Measurements from ENCODE around the gene ZGLP1.
"Not testable (repeated sequence)": the region's sequence is repeated elsewhere in the genome, so short reads cannot be mapped to it uniquely, and the experiment has no call there.

Gene ZGLP1

GRCh38 chr19:10293637-10294367 is 15.8 kb downstream of the ZGLP1 start:
- DNase-seq (ENCODE audit: low read depth), result no peak

- no peak for DNase-seq (ENCODE audit: low read depth)
Measured at GRCh38 chr19:10292789-10293636, 16.6 kb downstream of the ZGLP1 start.

- DNase-seq (ENCODE audit: low read depth), result peak; percentile 82
Measured at GRCh38 chr19:10292206-10292788, 17.3 kb downstream of the ZGLP1 start.

GRCh38 chr19:10291554-10292205 is 17.9 kb downstream of the ZGLP1 start:
- peak; percentile 19 for DNase-seq (ENCODE audit: low read depth)

- peak; percentile 71 for DNase-seq (ENCODE audit: low read depth)
Measured at GRCh38 chr19:10290876-10291553, 18.6 kb downstream of the ZGLP1 start.

- DNase-seq (ENCODE audit: low read depth), result peak; percentile 43
Measured at GRCh38 chr19:10290357-10290875, 19.2 kb downstream of the ZGLP1 start.

- DNase-seq (ENCODE audit: low read depth), result peak; percentile 62
Measured at GRCh38 chr19:10289836-10290356, 19.7 kb downstream of the ZGLP1 start, which contains the start of gene ICAM5. TSS of gene ICAM5 (plus strand) at chr19:10289952. CDS start at chr19:10290044, 92 bp downstream.

GRCh38 chr19:10289167-10289835 is 20.3 kb downstream of the ZGLP1 start:
- peak; percentile 90 for DNase-seq (ENCODE audit: low read depth)

GRCh38 chr19:10288662-10289166 is 20.9 kb downstream of the ZGLP1 start:
- DNase-seq (ENCODE audit: low read depth), result peak; percentile 87

GRCh38 chr19:10286803-10287737 is 22.5 kb downstream of the ZGLP1 start, which contains the start of gene ICAM4:
TSS of gene ICAM4 (plus strand) at chr19:10286955. CDS start at chr19:10287013, 58 bp downstream.
- DNase-seq (ENCODE audit: low read depth), result peak; percentile 26

- no peak for DNase-seq (ENCODE audit: low read depth)
Measured at GRCh38 chr19:10285393-10285792, 24.2 kb downstream of the ZGLP1 start.

- no peak for DNase-seq (ENCODE audit: low read depth)
Measured at GRCh38 chr19:10284960-10285278, 24.7 kb downstream of the ZGLP1 start.

GRCh38 chr19:10284065-10284959 is 25.3 kb downstream of the ZGLP1 start:
- no peak for DNase-seq (ENCODE audit: low read depth)

GRCh38 chr19:10283301-10284064 is 26.1 kb downstream of the ZGLP1 start:
- DNase-seq (ENCODE audit: low read depth), result no peak

GRCh38 chr19:10282043-10282442 is 27.6 kb downstream of the ZGLP1 start:
- not testable (repeated sequence) for DNase-seq (ENCODE audit: low read depth)

GRCh38 chr19:10279737-10280442 is 29.7 kb downstream of the ZGLP1 start:
- DNase-seq (ENCODE audit: low read depth), result no peak

- DNase-seq (ENCODE audit: low read depth), result no peak
Measured at GRCh38 chr19:10278935-10279334, 30.7 kb downstream of the ZGLP1 start.

All from ELR (cell line).